Vagina (tissue), 2 donors: ENCODE data around the gene GSTA4.

Experiments used
- CTCF ChIP-seq, 3 experiments: fragments of 450-650 bp in 2 of 3; fragments of 200-600 bp in 1 of 3; sonication (generic) in 1 of 3; IDR thresholded peaks; one replicate each; pipeline ENCODE4 v1.5.1; 2017 to 2019; ENCODE audit warnings: antibody characterized with exemption in 3 of 3, mild to moderate bottlenecking in 2 of 3, moderate library complexity in 2 of 3
- POLR2A ChIP-seq, 2 donors: fragments of 450-650 bp; IDR thresholded peaks; one replicate each; pipeline ENCODE4 v1.6.1; 2017; ENCODE audit warnings: antibody characterized with exemption in 2 of 2, mild to moderate bottlenecking in 2 of 2, moderate library complexity in 2 of 2
- POLR2AphosphoS5 ChIP-seq, 2 donors: sonication (generic); formaldehyde crosslinking; IDR thresholded peaks; one replicate each; pipeline ENCODE4 v1.9.0; 2017; ENCODE audit warnings: antibody characterized with exemption in 2 of 2, mild to moderate bottlenecking in 2 of 2, low read depth in 1 of 2; ENCODE audit not compliant: insufficient read depth in 1 of 2

GRCh38 chr6:53044572-53044971 lies 49.5 kb upstream of the GSTA4 start:
- no peak for TF ChIP-seq CTCF (IDR thresholded peaks at IDR 0.05)
- no peak for TF ChIP-seq POLR2AphosphoS5 (IDR thresholded peaks at IDR 0.05; ENCODE audit: insufficient read depth in 1 of 2, low read depth in 1 of 2)
- no peak for TF ChIP-seq POLR2A (IDR thresholded peaks at IDR 0.05)
